ENCODE measurements around the gene ADAM22.

ADAM22 gene

GRCh38 chr7:88176190-88176589 is 242.1 kb downstream of the ADAM22 start:
- no peak for DNase-seq

- no peak for DNase-seq
Observed at GRCh38 chr7:88183051-88183450, 249.0 kb downstream of the ADAM22 start.

- no peak for DNase-seq
Observed at GRCh38 chr7:88184848-88185304, 250.8 kb downstream of the ADAM22 start.

- no peak for DNase-seq
Observed at GRCh38 chr7:88185650-88186049, 251.6 kb downstream of the ADAM22 start.

- no peak for DNase-seq
Observed at GRCh38 chr7:88191911-88192310, 257.9 kb downstream of the ADAM22 start.

- DNase-seq = no peak
Observed at GRCh38 chr7:88200261-88200660, 266.2 kb downstream of the ADAM22 start.

GRCh38 chr7:88200789-88201188 is 266.7 kb downstream of the ADAM22 start:
- no peak for DNase-seq

GRCh38 chr7:88201305-88201704 is 267.3 kb downstream of the ADAM22 start:
- DNase-seq = no peak

- no peak for DNase-seq
Observed at GRCh38 chr7:88202278-88202677, 268.2 kb downstream of the ADAM22 start.

- DNase-seq = no peak
Observed at GRCh38 chr7:88202799-88203198, 268.7 kb downstream of the ADAM22 start.

GRCh38 chr7:88203401-88203800 is 269.4 kb downstream of the ADAM22 start:
- no peak for DNase-seq

GRCh38 chr7:88204525-88205110 is 270.6 kb downstream of the ADAM22 start:
- no peak for DNase-seq

- DNase-seq = no peak
Observed at GRCh38 chr7:88205179-88205578, 271.1 kb downstream of the ADAM22 start.

- DNase-seq = no peak
Observed at GRCh38 chr7:88206254-88206653, 272.2 kb downstream of the ADAM22 start.

GRCh38 chr7:88208521-88208920 is 274.5 kb downstream of the ADAM22 start:
- no peak for DNase-seq

- DNase-seq = no peak
Observed at GRCh38 chr7:88212918-88213317, 278.9 kb downstream of the ADAM22 start.

GRCh38 chr7:88214456-88214855 is 280.4 kb downstream of the ADAM22 start:
- DNase-seq = no peak

- DNase-seq = no peak
Observed at GRCh38 chr7:88215295-88215694, 281.2 kb downstream of the ADAM22 start.

- no peak for DNase-seq
Observed at GRCh38 chr7:88216276-88216675, 282.2 kb downstream of the ADAM22 start.

- DNase-seq = no peak
Observed at GRCh38 chr7:88217675-88218428, 283.8 kb downstream of the ADAM22 start.

GRCh38 chr7:88218429-88218745 is 284.3 kb downstream of the ADAM22 start:
- peak; percentile 78 to 83 for DNase-seq

- DNase-seq = peak; percentile 67 to 78
Observed at GRCh38 chr7:88218836-88219605, 285.0 kb downstream of the ADAM22 start.

GRCh38 chr7:88219781-88220747 is 286.0 kb downstream of the ADAM22 start, which contains the start of gene SRI:
TSS of gene SRI (minus strand) at chr7:88220038. CDS start at chr7:88220026, 12 bp downstream.
- peak; percentile 83 to 91 for DNase-seq

Measured in inflammatory macrophage treated with lipopolysaccharide for 1 hour (primary cell).